Measurements from ENCODE around the gene TMCO4.
"Not testable (repeated sequence)": the region's sequence is repeated elsewhere in the genome, so short reads cannot be mapped to it uniquely, and the experiment has no call there.

TMCO4 gene

DNA sequence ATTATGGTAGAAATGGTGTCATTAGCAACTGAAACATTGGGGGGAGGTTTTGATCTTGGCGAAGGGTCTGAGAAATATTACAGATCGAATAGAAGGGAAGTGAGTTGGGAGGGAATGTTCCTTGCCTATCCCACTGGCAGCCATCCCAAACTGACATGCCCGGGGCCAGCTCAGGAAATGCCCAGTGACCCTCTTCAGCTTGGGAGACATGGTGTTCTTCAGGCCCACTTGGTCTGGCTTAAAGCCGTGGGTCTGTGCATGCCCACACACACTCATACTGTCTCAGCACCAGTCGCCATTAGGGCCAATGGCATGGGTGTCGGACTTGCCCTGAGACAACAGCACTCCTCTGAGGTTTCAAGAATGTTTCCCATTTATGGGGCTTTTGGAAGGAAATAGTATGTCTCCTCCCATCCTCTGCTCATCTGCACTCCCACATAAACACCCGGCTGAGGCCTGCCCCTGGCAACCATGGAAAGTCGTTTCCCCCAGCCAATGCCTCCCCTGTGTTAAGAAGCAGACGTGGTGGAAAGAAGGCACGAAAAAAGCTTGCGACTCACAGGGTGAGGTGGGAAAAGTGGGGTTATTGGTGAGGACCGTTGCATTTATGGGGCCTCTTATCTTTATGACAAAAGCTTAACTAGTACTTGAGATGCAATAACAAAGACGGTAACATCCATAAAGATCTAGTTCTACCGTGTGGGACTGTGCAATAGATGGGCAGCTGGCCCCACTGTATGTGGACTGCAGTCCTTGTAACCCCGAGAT is 13.3 kb upstream of the TMCO4 start:
- no peak for DNase-seq

DNA sequence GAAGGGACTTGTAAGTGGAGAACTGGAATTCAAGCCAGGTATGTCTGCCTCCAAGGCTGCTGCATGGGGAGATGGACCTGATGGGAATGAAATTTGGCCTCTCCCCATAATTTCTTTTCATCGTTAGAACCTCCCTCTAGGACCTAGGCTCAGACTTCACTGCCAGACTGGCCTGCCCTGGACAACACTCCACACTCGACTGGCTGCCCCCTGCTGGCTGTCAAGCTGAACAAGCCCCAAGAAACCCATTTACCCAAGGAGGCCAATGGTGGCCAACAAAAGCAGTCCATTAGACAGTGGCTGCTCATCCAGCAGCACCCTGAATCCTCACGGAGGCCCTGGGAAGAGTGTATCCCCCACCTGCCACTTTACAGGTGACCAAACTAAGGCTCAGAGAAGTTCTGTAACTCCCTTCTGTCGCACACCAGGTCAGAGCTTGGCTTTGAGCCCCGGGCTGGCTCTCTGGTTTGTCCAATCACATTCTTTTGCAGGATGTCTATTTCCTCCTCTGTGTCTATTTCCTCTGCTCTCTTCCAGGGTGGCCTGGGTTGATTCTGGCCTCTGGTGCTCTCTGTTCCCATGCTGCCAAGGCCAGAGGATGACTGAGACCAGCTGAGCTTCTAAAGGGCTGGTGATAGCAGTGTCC is 11.6 kb upstream of the TMCO4 start:
- peak; percentile 63 for DNase-seq

DNA sequence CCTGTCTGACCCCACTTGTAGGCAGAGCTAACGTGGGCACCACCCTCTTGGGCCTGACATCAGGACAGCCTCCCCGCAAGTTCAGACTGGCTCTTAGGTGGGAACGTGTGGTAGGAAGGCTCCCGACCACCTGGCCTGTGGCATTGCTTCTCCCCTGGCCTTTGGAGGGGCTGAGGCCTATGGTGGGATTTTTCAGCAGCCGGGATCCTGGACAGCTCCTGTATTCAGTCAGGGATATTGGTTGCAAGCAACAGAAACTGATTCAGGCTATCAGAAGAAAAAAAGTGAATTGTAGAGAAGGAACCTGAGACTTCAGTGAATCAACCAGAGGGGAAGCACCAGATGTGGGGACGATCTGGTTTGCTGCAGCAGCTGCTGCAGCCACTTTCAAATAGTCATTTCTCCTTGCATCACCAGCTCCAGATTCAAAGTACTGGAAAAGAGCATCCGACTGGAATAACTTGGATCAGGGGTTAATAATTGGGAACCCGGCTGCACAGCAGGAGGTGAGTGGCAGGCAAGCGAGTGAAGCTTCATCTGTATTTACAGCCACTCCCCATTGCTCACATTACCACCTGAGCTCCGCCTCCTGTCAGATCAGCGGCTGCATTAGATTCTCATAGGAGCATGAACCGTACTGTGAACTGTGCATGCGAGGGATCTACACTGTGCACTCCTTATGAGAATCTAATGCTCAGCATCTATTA is 9.5 kb upstream of the TMCO4 start:
- no peak for DNase-seq

DNA sequence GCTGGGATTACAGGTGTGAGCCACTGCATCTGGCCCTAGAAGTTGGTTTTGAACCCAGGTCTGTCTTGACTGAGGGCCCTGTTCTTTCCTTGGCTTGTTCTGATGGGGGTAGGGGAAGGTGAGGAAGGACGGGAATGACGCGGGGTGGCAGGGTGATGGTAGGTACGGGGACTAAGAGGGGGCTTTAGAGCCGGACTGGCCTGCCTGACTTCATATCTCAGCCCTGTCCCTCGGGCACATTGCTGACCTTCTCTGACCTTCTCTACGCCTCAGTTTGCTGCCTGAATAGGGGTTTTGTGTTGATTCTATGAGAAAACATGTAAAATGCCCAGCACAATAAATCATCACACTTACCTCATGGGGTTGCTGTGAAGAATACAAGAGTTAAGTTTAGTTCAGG is 8.6 kb upstream of the TMCO4 start:
- DNase-seq, result no peak

DNA sequence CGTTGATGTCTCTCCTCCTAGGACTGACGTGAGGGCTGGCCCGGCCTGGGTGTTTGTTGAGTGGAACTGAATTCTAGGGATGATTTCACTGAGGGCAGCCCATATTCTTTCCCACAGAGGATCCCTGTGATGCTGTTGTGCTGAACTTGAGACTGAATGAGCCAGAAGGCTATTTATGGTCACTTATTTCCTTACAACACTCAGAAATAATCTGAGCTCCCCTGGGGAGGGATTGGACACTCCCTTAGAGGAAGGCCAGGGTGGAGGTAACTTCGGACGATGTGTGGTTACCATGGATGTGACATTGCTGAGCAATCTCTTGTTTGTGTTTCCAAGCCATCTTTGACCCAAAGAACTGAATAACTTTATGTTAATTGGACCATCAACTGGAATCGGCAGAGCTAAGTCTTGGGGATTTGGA is 5.1 kb upstream of the TMCO4 start:
- no peak for DNase-seq

DNA sequence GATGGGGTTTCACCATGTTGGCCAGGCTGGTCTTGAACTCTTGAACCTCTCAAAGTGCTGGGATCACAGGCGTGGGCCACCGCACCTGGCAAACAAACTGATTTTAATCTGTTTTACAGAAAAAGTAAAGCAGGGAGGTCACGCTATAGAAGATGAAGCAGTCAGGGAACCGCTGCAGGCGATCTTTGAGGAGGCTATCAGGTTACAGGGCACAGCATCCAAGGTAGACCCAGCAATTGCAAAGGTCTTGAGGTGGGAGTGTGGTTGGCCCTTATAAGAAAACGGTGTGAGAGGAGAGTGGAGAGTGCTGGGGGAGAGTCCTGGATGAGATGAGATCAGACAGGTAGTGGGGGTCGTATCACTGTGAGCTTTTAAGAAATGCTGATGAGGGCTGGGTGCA is 2.6 kb upstream of the TMCO4 start:
- no peak for DNase-seq

DNA sequence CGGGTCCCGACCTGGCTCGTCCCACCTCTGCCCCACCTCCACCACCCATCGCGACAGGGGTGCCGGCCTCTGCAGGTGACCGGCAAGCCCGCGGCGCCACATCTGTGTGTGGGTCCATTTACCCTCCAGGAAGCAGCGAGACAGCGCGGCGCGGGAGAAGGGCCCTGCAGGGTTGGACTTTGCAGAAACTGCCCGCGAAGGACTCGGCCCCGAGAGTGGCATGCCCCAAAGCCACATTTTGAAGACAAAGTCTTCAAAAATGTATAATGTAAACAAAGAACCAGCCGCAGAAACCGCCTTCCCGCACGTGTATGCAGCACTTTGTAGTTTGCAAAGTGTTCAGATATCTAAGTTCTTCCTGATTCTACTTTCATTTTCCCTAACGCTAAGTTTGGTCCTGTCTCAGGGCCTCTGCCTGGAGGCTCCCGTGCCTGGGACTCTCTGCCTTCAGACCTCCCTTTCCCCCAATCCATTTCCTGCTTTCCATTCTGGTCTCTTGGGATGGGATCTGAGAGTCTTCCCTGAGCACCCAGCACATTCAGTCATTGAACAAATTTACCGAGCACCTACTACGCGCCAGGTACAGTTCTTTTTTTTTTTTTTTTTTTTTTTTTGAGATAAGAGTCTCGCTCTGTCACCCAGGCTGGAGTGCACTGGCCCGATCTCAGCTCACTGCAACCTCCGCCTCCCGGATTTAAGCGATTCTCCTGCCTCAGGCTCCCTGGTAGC is 524 bp upstream of the TMCO4 start:
- peak; percentile 65 for DNase-seq

DNA sequence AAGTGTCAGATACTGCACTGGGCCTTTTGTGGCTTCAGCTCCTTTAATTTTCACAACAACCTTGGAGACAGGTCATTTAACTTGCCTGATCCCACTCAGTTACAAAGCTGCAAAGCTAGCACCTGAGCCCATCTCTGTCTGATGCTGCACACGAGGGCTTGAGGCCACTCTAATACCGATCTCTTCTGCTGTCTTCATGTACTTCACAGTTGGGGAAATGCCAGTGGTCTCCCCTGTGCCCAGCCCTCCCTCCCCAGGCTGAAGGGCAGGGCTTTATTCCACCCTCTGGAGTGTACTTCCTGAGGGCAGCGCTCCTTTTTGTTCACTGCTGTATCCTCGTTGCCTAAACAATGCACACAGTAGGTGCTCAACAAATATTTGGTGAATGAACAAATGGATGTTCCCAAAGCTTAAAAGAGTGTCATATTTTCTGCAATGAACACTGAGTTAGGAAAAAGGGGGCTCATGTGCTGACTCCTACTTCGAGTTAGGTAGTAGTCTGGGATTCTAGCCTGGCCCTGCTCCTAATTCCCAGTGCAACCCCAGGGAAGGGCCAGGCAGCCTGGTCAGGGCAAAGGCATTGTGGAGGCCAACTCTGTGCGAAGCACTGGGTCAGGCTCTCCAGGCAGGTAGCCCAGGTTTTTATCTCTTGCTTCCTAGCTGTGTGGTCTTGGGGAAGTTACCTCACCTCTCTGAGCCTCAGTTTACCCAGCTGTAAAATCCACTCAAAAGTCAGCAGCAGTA is 1.1 kb downstream of the TMCO4 start:
- no peak for DNase-seq

DNA sequence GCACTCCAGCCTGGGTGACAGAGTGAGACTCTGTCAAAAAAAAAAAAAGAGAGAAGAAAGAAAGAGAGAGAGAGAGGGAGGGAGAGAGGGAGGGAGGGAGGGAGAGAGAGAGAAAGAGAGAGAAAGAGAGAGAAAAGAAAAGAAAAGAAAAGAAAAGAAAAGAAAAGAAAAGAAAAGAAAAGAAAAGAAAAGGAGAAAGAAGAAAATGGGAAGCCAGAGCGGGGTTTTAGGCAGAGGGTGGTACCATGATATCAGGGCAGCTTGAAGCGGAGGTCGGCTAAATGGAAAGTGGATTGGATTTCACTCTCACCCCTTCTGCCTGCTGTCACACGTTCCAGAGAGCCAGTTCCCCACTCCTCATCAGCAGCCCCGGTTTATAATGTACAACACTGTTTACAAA is 1.9 kb downstream of the TMCO4 start:
- DNase-seq, result no peak

DNA sequence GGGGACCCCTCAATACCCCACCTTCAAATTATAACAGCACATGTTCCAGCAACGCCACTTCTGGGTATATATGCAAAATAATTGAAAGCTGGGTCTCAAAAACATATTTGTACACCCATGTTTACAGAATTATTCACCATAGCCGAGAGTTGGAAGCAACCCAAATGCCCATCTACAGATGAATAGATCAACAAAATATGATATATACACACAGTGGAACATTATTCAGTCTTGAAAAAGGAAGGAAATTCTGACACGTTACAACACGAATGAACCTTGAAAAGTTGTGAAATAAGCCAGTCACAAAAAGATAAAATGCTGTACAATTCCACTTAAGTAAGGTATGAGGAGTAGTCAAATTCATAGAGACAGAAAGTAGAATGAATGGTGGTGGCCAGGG is 5.1 kb downstream of the TMCO4 start:
- no peak for DNase-seq

DNA sequence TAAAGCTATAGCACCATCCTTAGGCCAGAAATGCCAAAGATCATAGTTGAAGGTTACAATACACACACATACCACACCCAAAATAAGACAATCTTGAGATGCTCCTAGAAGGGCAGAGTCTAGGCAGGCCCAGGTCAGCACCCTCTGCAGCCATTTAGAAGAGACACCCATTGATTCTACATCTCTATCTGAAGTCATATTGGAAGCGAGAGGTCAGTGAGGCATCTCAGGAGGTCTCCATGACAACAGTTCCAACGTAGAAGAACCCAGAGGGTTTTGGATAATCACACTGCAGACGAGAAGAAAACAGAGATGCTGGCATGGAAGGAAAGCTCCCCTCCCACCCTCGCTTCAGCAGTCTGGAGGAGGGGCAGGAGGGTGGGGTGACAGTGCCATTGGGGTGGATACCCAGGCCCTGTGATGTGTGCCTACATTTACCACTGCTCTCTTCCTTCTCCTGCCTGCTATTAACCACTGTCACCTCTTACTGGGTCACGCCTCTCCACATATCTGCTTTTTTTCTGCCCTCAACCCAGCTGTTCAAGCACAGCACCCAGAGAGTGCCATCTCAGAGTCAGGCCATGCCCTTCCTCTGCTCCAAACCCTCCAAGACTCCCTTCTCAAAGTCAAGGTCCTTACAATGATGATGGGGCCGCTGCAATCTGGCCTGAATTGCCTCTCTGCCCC is 6.2 kb downstream of the TMCO4 start:
- DNase-seq, result no peak

DNA sequence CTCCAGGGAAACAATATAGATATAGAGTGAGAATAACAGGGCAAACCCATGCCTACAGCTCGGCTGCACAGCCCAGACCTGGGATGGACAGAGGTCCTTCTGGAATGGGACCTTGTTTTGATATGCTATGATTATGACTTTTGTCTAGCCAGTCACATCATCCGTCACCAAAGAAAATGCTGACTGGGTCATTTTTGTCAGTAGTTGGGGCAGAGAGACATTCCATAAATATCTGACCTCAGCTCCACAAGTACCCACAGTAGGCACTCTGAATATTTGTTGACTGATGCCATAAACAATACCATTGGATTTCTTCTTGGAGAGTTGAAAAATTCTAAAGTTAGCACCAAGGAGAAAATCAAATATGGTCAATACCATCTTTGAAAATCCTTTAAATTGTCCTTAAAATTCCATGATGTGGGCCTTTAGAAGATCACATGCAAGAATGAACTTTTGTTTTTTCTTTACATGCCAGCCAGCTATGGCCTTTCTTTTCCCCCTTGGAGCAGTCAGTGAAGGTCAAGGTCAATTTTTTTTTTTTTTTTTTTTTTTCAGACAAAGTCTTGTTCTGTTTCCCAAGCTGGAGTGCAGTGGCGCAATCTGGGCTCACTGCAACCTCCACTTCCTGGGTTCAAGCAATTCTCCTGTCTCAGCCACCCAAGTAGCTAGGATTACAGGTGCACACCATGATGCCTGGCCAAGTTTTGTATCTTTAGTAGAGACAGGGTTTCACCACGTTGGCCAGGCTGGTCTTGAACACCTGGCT is 7.3 kb downstream of the TMCO4 start:
- no peak for DNase-seq

DNA sequence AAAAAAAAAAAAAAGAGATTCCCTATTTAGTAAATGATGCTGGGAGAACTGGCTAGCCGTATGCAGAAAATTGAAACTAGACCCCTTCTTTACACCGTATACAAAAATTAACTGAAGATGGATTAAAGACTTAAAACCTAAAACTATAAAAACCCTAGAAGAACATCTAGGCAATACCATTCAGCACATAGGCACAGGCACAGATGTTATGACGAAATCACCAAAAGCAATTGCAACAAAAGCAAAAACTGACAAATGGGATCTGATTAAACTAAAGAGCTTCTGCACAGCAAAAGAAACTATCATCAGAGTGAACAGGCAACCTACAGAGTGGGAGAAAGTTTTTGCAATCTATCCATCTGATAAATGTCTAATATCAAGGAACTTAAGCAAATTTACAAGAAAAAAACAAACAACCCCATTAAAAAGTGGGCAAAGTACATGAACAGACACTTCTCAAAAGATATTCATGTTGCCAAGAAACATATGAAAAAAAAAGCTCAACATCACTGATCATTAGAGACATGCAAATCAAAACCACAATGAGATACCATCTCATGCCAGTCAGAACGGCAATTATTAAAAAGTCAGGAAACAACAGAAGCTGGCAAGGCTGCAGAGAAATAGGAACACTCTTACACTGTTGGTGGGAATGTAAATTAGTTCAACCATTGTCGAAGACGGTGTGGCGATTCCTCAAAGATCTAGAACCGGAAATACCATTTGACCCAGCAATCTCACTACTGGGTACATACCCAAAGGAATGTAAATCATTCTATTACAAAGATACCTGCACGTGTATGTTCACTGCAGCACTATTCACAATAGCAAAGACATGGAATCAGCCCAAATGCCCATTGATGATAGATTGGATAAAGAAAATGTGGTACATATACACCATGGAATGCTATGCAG is 9.4 kb downstream of the TMCO4 start:
- not testable (repeated sequence) for DNase-seq

DNA sequence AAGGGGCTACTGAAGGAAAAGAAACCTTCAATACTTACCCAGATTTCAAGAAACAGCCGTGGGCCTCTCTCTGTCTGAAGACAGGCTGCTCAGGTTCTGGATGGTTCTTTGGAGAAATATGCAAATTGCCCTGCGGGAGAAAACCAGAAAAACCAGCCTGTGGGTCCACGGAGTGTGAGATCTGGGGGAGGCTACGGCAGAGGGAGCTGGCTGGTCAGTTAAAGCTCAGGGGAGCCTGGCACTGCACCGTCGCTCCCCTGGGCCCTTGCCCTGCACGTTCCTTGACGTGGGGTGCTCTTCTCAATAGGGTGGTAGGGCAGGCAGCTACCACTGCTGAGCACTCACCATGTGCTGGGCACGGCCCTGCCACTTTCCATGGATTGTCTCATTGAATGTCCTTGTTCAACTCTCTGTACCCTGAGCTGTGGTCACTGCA is 12.7 kb downstream of the TMCO4 start:
- DNase-seq, result no peak

DNA sequence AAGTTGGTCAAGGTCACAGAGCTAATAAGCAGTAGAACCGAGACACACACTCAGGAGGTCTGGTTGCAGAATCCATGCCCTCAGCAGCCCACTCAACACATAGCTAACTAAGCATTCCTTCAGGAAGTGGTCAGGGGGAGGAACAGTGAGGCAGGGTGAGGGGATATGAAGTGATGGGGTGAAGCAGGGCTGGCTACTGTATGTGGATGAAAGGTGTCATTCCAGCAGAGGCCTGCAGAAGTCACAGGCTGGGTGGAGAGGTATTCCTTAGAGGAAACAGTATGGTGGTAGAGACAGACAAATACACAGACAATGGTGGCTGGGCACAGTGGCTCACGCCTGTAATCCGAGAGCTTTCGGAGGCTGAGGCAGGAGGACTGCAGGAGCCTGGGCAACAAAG is 14.1 kb downstream of the TMCO4 start:
- DNase-seq, result no peak

DNA sequence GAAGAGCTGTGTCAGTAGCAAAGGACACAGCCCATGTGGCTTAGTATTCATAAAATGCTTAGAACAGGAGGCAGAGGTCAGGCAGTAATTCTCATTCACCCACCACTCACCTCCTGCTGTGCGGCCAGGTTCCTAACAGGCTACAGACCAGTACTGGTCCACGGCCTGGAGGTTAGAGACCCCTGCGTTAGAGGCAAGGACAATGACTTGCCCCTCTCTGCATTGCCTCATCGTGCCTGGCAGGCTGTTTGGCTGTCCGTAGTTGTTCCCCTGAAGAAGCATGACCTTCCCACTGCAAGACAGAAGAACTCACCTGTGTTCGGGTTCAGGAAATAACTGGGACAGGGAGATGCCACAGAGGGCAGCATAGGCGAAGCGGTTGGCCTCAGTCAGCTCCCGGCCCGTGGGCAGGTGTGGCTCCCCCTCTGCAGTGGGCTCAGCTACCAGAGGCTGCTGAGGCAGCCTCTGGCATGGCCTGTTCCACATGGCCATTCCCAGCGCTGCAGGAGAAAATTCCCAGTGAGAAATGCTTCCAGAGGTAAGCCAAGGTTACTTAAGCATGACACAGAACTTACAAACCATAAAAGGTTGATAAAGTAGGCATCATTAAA is 19.3 kb downstream of the TMCO4 start:
- no peak for DNase-seq

DNA sequence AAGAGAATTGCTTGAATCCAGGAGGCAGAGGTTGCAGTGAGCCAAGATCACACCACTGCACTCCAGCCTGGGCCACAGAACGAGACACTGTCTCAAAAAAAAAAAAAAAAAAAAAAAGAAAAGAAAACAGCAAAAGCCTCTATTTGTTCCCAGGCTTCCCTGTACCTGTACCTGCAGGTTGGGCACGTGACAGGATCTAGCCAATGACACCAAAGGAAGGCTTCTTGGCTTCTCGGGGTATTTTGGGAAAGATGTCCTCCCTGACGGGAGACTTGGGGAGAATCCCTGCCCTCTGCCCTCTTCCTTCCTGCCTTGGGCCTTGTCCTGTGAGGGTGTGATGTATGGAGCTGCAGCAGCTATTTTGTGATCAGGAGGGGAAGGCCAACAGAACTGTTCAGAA is 22.8 kb downstream of the TMCO4 start:
- DNase-seq, result no peak

DNA sequence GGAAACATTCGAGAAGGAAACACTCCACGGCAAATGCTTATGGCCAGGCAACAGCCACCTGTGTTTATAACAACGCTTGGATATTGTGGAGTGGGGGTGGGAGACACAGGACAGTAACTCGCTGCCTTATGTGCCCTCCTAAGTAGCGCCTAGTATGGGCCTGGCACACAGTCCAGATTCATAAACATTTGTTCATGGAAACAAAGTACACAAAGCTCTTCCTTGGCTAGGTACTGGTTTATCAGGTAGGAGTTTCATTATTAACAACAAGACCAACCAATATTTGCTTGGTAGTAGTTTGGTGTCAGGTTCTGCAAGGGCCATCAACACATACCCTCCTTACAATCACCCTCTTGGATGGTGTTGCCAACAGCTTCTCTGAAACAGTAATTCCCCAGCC is 23.4 kb downstream of the TMCO4 start:
- DNase-seq, result no peak

DNA sequence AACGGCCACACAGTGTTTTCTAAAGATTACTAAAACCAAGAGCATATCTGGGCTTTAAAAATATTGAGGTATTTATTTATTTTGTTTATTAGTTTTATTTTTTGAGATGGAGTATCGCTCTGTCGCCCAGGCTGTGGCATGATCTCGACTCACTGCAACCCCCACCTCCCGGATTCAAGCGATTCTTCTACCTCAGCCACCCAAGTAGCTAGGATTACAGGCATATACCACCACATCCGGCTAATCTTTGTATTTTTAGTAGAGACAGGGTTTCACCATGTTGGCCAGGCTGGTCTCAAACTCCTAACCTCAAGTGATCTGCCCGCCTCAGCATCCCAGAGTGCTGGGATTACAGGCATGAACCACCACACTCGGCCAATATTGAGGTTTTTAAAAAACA is 23.9 kb downstream of the TMCO4 start:
- no peak for DNase-seq

DNA sequence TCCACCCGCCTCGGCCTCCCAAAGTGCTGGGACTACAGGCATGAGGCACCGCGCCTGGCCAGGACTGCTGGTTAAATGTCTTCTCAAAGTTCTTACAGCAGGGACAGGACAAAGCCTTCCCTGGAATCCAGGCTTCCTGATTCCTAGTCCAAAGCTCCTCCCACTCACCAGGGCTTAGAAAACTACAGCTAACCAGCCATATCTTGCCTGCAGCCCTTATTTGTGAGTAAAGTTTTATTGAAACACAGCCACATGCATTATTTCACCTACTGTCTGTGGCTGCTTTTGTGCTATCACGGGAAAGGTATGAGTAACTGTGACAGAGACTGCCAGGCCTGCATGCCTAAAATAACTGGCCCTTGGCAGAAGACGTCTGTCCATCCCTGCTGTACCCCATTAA is 24.4 kb downstream of the TMCO4 start:
- no peak for DNase-seq

Data from activated CD4-positive, alpha-beta T cell treated with anti-CD3 and anti-CD28 coated beads, Interleukin-2, Interleukin-6, amounts not matched to agents 100 ng/mL and 50 ng/mL, durations not matched to agents 16 hours and 8 hours (primary cell).